Esophagus squamous epithelium (tissue), 5 donors: Measurements from ENCODE around the gene OTULINL. TPM values are rescaled to one million over a fixed set of nuclear protein-coding genes. Genes with fewer than 3 reads are reported as not detected.

Experiments
- DNase-seq: peaks from one replicate; lab custom pipeline; 2025; lab: John Stamatoyannopoulos, UW
- H3K27ac ChIP-seq, 4 donors: fragments of 200-600 bp; sonication (generic); one replicate each; pipeline ENCODE4 v1.5.1; 2016 to 2019; ENCODE audit warnings: mild to moderate bottlenecking in 1 of 4
- H3K27me3 ChIP-seq, 4 donors: fragments of 200-600 bp; sonication (generic); 1 replicate in 3 of 4; 2 replicates in 1 of 4; pipeline versions ENCODE4 v1.5.1 to v1.6.0; 2017 to 2021; ENCODE audit warnings: antibody characterized with exemption in 1 of 4
- H3K36me3 ChIP-seq, 3 donors: fragments of 200-600 bp; sonication (generic); one replicate each; pipeline ENCODE4 v1.5.1; 2016 to 2019
- H3K4me1 ChIP-seq, 3 donors: fragments of 200-600 bp; sonication (generic); one replicate each; pipeline ENCODE4 v1.5.1; 2017 to 2019
- H3K4me3 ChIP-seq, 4 donors: fragments of 200-600 bp; sonication (generic); 1 replicate in 3 of 4; 2 replicates in 1 of 4; pipeline ENCODE4 v1.5.1; 2016 to 2019; ENCODE audit warnings: mild to moderate bottlenecking in 2 of 4, moderate library complexity in 1 of 4
- H3K9me3 ChIP-seq, 3 donors: fragments of 200-600 bp; sonication (generic); one replicate each; pipeline ENCODE4 v1.5.1; 2016 to 2019
- CTCF ChIP-seq, 6 experiments: fragments of 450-650 bp in 4 of 6; fragments of 200-600 bp in 2 of 6; sonication (generic) in 2 of 6; IDR thresholded peaks; one replicate each; pipeline ENCODE4 v1.5.1; 2016 to 2019; ENCODE audit warnings: antibody characterized with exemption in 6 of 6, mild to moderate bottlenecking in 4 of 6, moderate library complexity in 4 of 6
- POLR2A ChIP-seq, 4 donors: fragments of 450-650 bp; IDR thresholded peaks; one replicate each; pipeline ENCODE4 v1.6.1; 2017; ENCODE audit warnings: antibody characterized with exemption in 4 of 4, mild to moderate bottlenecking in 4 of 4, moderate library complexity in 3 of 4
- WGBS, 2 donors: methylation state at CpG; one replicate each; pipeline ENCODE4 v1.1.5; 2018; 5-methylcytosine and 5-hydroxymethylcytosine counted together
- intact Hi-C: fragments of 100-400 bp; cut with DNase I; formaldehyde crosslinking; loops from one replicate; pipeline ENCODE4 v1.15.0; 2022
- total RNA-seq, 4 donors: library from RNA; depleted of rRNA; stranded (reverse); fragments of >200 nt; gene quantifications; one replicate each; pipeline ENCODE4 v1.1.0, GENCODE V29; 2016
- donor health status: DM: yes; HTN: yes; CAD: no.

Gene OTULINL
- total RNA-seq, 4 donors from 2014 or later = 0.79 to 17.1 (median 4.5) TPM

GRCh38 chr5:14628346-14628745 is 46.8 kb downstream of the OTULINL start:
- H3K9me3 ChIP-seq = no peaks in the 10 kb centered on the region
- WGBS, 2 donors = 7 to 8% methylated on average over 3 of the region's 3 CpGs
- H3K27me3 ChIP-seq = no peaks in the 10 kb centered on the region
- no peak for DNase-seq
- no peak overlapping the region for H3K27ac ChIP-seq
- H3K4me3 ChIP-seq = no peak overlapping the region
- H3K4me1 ChIP-seq = no peaks in the 10 kb centered on the region
- no peak for TF ChIP-seq CTCF (IDR thresholded peaks at IDR 0.05)
- TF ChIP-seq POLR2A (IDR thresholded peaks at IDR 0.05) = no peak
- intact Hi-C loops = no loop called here
- no peaks in the 10 kb centered on the region for H3K36me3 ChIP-seq

DNA sequence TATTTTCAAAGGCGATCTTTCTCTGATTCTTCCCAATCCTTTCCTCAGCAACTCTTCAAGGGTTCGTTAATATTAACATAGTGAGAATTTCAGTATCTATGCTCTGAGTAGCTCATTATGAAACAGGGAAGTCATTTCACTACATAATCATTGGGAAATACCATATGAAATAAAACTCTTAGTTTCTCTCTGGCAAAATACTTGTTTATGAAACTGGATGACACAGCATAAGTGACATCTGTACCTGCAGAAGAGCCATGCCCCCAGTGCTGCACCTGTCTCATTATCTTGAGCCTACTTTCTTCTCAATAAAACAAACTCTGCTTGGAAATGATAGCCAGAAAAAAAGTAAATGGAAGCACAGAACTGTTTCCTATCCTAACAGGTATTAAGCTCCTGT is 49.1 kb downstream of the OTULINL start:
- Histone ChIP-seq H3K27me3 (no peaks in the 10 kb centered on the region), H3K9me3 (no peaks in the 10 kb centered on the region), H3K4me3 (no peak overlapping the region), H3K36me3 (no peaks in the 10 kb centered on the region), H3K4me1 (no peaks in the 10 kb centered on the region), H3K27ac (no peak overlapping the region)
- intact Hi-C loops = no loop called here
- no peak for TF ChIP-seq POLR2A (IDR thresholded peaks at IDR 0.05)
- TF ChIP-seq CTCF (IDR thresholded peaks at IDR 0.05) = no peak
- no peak for DNase-seq
- WGBS, 2 donors = 67 to 88% methylated on average over 2 of the region's 2 CpGs

GRCh38 chr5:14635656-14636055 is 54.1 kb downstream of the OTULINL start:
- Histone ChIP-seq H3K27me3 (peaks cover 0 to 3% (median 0%) of the 10 kb centered on the region in 4 donors), H3K9me3 (no peaks in the 10 kb centered on the region), H3K4me3 (no peak overlapping the region), H3K27ac (no peak overlapping the region), H3K36me3 (no peaks in the 10 kb centered on the region), H3K4me1 (no peaks in the 10 kb centered on the region)
- WGBS, 2 donors = 60 to 63% methylated on average over 2 of the region's 2 CpGs
- no peak for TF ChIP-seq CTCF (IDR thresholded peaks at IDR 0.05)
- no peak for TF ChIP-seq POLR2A (IDR thresholded peaks at IDR 0.05)
- intact Hi-C loops = no loop called here
- DNase-seq = no peak

DNA sequence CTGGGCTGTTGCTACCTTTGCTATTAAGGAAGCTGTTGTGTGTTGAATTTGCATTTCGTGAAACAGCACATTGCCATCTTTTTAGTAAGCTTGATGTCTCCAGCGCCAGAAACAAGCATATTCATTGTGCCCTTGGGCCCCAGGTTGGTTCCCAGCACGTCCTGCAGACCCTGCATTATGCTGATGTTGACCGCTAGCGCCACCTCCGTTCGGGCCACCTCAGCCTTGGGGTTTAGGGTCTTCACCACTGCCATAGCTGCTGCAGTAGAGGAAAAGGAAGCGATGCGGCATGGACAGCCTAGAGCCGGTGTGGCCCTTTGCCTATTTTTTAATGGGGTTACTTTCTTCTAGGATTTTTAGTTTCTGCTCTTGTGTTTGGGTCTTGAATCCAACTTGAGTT is 59.2 kb downstream of the OTULINL start:
- intact Hi-C loops = loop anchor here (10.0 kb wide), 1 partner anchor 246 kb away; no protein-coding TSS in a partner anchor
- no peak for DNase-seq
- H3K4me3 ChIP-seq = no peak overlapping the region
- H3K27ac ChIP-seq = no peak overlapping the region
- no peaks in the 10 kb centered on the region for H3K9me3 ChIP-seq
- WGBS, 2 donors = 77 to 82% methylated on average over 8 of the region's 10 CpGs
- peaks cover 0 to 18% (median 0%) of the 10 kb centered on the region in 4 donors for H3K27me3 ChIP-seq
- H3K4me1 ChIP-seq = no peaks in the 10 kb centered on the region
- H3K36me3 ChIP-seq = no peaks in the 10 kb centered on the region
- TF ChIP-seq POLR2A (IDR thresholded peaks at IDR 0.05) (no peak), CTCF (IDR thresholded peaks at IDR 0.05) (no peak)

DNA sequence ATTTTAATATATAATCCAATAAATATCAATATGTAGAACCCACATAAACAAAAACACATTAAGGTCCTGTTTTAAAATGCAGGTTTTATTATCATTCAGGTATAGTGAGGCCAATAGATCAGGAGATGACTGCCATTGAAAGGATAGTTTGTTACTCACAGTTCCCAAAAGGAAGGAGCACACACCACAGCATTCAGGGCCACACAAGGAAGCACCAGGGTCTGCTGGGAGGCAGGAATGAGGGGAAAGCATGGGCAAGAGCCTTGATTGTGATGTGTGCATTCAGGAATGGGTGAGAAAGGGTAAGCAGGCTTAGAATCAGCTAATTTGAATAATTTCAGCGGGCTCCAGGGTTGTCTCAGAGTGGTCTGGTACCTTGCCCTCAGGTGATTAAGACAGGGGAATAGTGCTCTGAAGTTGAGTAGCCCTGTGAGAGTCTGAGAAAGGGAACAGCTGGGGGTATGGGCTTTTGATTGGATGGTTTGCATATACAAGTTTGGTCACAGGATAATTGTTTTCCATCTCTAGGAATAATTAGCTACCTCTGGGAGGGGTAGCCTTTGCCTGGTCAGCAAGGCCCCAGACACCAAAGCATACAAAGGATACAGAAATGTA is 63.1 kb downstream of the OTULINL start:
- no peaks in the 10 kb centered on the region for H3K9me3 ChIP-seq
- no peak overlapping the region for H3K27ac ChIP-seq
- no peaks in the 10 kb centered on the region for H3K4me1 ChIP-seq
- intact Hi-C loops = loop anchor here (10.0 kb wide), 1 partner anchor 250 kb away; no protein-coding TSS in a partner anchor
- DNase-seq = no peak
- no peak overlapping the region for H3K4me3 ChIP-seq
- WGBS, 2 donors = 67% methylated on average over 1 of the region's 1 CpG
- TF ChIP-seq CTCF (IDR thresholded peaks at IDR 0.05) (no peak), POLR2A (IDR thresholded peaks at IDR 0.05) (no peak)
- peaks cover 0 to 22% (median 0%) of the 10 kb centered on the region in 4 donors for H3K27me3 ChIP-seq
- H3K36me3 ChIP-seq = no peaks in the 10 kb centered on the region
